ENCODE results near the gene GOLGA8F. TPM values are rescaled to one million over a fixed set of nuclear protein-coding genes. Genes with fewer than 3 reads are reported as not detected.

GOLGA8F gene

Small RNA genes lying within 50 kb of the gene (small RNA-seq; reads per million reads assigned to genes)
- gene AC091304.5 (ENCODE audit: low read depth) (not detected), gene AC091304.6 (ENCODE audit: low read depth) (not detected), gene AC091304.9 (ENCODE audit: low read depth) (not detected), gene MIR4509-2 (ENCODE audit: low read depth) (not detected), gene RN7SL238P (ENCODE audit: low read depth) (not detected)

All from mesenchymal stem cell (in vitro differentiated cells and primary cell).